Mesenchymal stem cell (in vitro differentiated cells and primary cell): Measurements from ENCODE around the gene SLF2.

Source experiments
- DNase-seq: peaks from one replicate; pipeline ENCODE4 v3.0.0-alpha.2; 2013
- H2AFZ ChIP-seq: one replicate; pipeline ENCODE4 v1.6.1; 2013; ENCODE audit warnings: low read depth, mild to moderate bottlenecking, control low read depth, inconsistent platforms, low read length, moderate library complexity
- H2AK5ac ChIP-seq: 2 replicates; pipeline ENCODE4 v1.6.1; 2013; ENCODE audit warnings: low read length, moderate library complexity, mild to moderate bottlenecking, inconsistent platforms; ENCODE audit not compliant: severe bottlenecking
- H2BK120ac ChIP-seq: one replicate; pipeline ENCODE4 v1.6.1; 2013; ENCODE audit warnings: low read depth, mild to moderate bottlenecking, inconsistent platforms, low read length, moderate library complexity
- H2BK12ac ChIP-seq, 2 experiments: one replicate each; pipeline ENCODE4 v1.6.1; 2013; ENCODE audit warnings: inconsistent platforms in 2 of 2, low read length in 2 of 2, mild to moderate bottlenecking in 2 of 2, moderate library complexity in 2 of 2, control low read depth in 1 of 2
- H2BK15ac ChIP-seq: one replicate; pipeline ENCODE4 v1.6.1; 2013; ENCODE audit warnings: mild to moderate bottlenecking, low read depth, inconsistent platforms; ENCODE audit not compliant: poor library complexity, severe bottlenecking
- H2BK5ac ChIP-seq: 2 replicates; pipeline ENCODE4 v1.6.1; 2013; ENCODE audit warnings: low read depth, mild to moderate bottlenecking, low read length, control low read depth, inconsistent platforms; ENCODE audit not compliant: poor library complexity, severe bottlenecking
- H3K14ac ChIP-seq, 2 experiments: one replicate each; pipeline ENCODE4 v1.6.1; 2013; ENCODE audit warnings: inconsistent platforms in 2 of 2, low read length in 2 of 2, control low read depth in 1 of 2, mild to moderate bottlenecking in 1 of 2, moderate library complexity in 1 of 2
- H3K18ac ChIP-seq, 2 experiments: one replicate each; pipeline ENCODE4 v1.6.1; 2013; ENCODE audit warnings: inconsistent platforms in 2 of 2, low read length in 2 of 2, control low read depth in 1 of 2, low read depth in 1 of 2, mild to moderate bottlenecking in 1 of 2
- H3K23ac ChIP-seq, 2 experiments: one replicate each; pipeline ENCODE4 v1.6.1; 2013; ENCODE audit warnings: inconsistent platforms in 2 of 2, low read length in 2 of 2, mild to moderate bottlenecking in 2 of 2, moderate library complexity in 2 of 2, control low read depth in 1 of 2
- H3K27ac ChIP-seq: 2 replicates; pipeline ENCODE4 v1.5.1; 2013; ENCODE audit warnings: mild to moderate bottlenecking, moderate library complexity, low read length, control low read depth, inconsistent platforms; ENCODE audit not compliant: poor library complexity, severe bottlenecking
- H3K27me3 ChIP-seq, 2 experiments: 2 replicates each; pipeline versions ENCODE4 v1.6.1 to v1.7.0; 2013; ENCODE audit warnings: low read length in 2 of 2, mild to moderate bottlenecking in 2 of 2, moderate library complexity in 2 of 2, control low read depth in 1 of 2, inconsistent platforms in 1 of 2; ENCODE audit not compliant: control insufficient read depth in 1 of 2, insufficient read depth in 1 of 2
- H3K36me3 ChIP-seq, 2 experiments: 2 replicates each; pipeline versions ENCODE4 v1.6.1 to v1.7.0; 2013; ENCODE audit warnings: low read length in 2 of 2, control low read depth in 1 of 2, inconsistent platforms in 1 of 2, low read depth in 1 of 2, mild to moderate bottlenecking in 1 of 2; ENCODE audit not compliant: insufficient read depth in 2 of 2, control insufficient read depth in 1 of 2
- H3K4ac ChIP-seq, 2 experiments: one replicate each; pipeline ENCODE4 v1.6.1; 2013; ENCODE audit warnings: inconsistent platforms in 2 of 2, low read length in 2 of 2, mild to moderate bottlenecking in 2 of 2, moderate library complexity in 2 of 2, control low read depth in 1 of 2, low read depth in 1 of 2
- H3K4me1 ChIP-seq: 2 replicates; pipeline ENCODE4 v1.6.1; 2013; ENCODE audit warnings: low read depth, low read length, control low read depth; ENCODE audit not compliant: control insufficient read depth, insufficient read depth
- H3K4me2 ChIP-seq: 2 replicates; pipeline ENCODE4 v1.6.1; 2013; ENCODE audit warnings: low read length, mild to moderate bottlenecking, inconsistent platforms; ENCODE audit not compliant: poor library complexity, severe bottlenecking
- H3K4me3 ChIP-seq, 2 experiments: 2 replicates each; pipeline versions ENCODE4 v1.5.1 to v1.7.0; 2013; ENCODE audit warnings: low read length in 2 of 2, mild to moderate bottlenecking in 2 of 2, control low read depth in 1 of 2, low read depth in 1 of 2; ENCODE audit not compliant: insufficient read depth in 1 of 2
- H3K79me1 ChIP-seq: replicated peaks from 2 replicates; pipeline ENCODE4 v1.6.1; 2013; ENCODE audit warnings: mild to moderate bottlenecking, control low read depth, low read length, inconsistent platforms; ENCODE audit not compliant: poor library complexity, severe bottlenecking
- H3K9ac ChIP-seq: 2 replicates; pipeline ENCODE4 v1.7.0; 2013; ENCODE audit warnings: mild to moderate bottlenecking, low read length, moderate library complexity
- H3K9me3 ChIP-seq: 2 replicates; pipeline ENCODE4 v1.7.0; 2013; ENCODE audit warnings: mild to moderate bottlenecking, low read length; ENCODE audit not compliant: control insufficient read depth
- H4K8ac ChIP-seq: one replicate; pipeline ENCODE4 v1.6.1; 2013; ENCODE audit warnings: inconsistent platforms, mild to moderate bottlenecking, low read length, moderate library complexity
- H4K91ac ChIP-seq: one replicate; pipeline ENCODE4 v1.6.1; 2013; ENCODE audit warnings: mild to moderate bottlenecking, low read length, inconsistent platforms
- WGBS: methylation state at CpG from one replicate; pipeline ENCODE4 v1.1.7; 2013; ENCODE audit warnings: mixed read lengths; 5-methylcytosine and 5-hydroxymethylcytosine counted together

The SLF2 gene

GRCh38 chr10:100979791-100980272, 67.1 kb downstream of the SLF2 start:
- Histone ChIP-seq H3K14ac (no peak overlapping the region), H4K91ac (no peak overlapping the region), H3K4me3 (no peak overlapping the region), H4K8ac (no peak overlapping the region), H3K18ac (no peak overlapping the region), H3K9ac (no peak overlapping the region), H2AFZ (no peak overlapping the region), H2BK5ac (no peak overlapping the region), H2BK120ac (no peak overlapping the region), H3K36me3 (peaks cover 46 to 60% of the 10 kb centered on the region in 2 experiments), H3K79me1 (peaks cover 8% of the 10 kb centered on the region), H3K4me1 (peaks cover 3% of the 10 kb centered on the region), H2AK5ac (no peak overlapping the region), H3K4me2 (no peak overlapping the region), H3K23ac (no peak overlapping the region), H2BK15ac (no peak overlapping the region), H2BK12ac (no peak overlapping the region), H3K4ac (no peak overlapping the region), H3K27ac (no peak overlapping the region), H3K27me3 (no peaks in the 10 kb centered on the region), H3K9me3 (no peaks in the 10 kb centered on the region)
- DNase-seq, result no peak
- 98% methylated on average over 16 of the region's 16 CpGs for WGBS

GRCh38 chr10:100980311-100980710, 67.5 kb downstream of the SLF2 start:
- 83% methylated on average over 2 of the region's 2 CpGs for WGBS
- H3K27me3 ChIP-seq, result no peaks in the 10 kb centered on the region
- H2BK15ac ChIP-seq, result no peak overlapping the region
- no peak overlapping the region for H3K23ac ChIP-seq
- H3K4me1 ChIP-seq, result peaks cover 8% of the 10 kb centered on the region
- no peak overlapping the region for H2BK5ac ChIP-seq
- peaks cover 46 to 64% of the 10 kb centered on the region in 2 experiments for H3K36me3 ChIP-seq
- no peak overlapping the region for H3K4me3 ChIP-seq
- no peak overlapping the region for H2AFZ ChIP-seq
- no peak overlapping the region for H3K9ac ChIP-seq
- H2AK5ac ChIP-seq, result no peak overlapping the region
- H3K4ac ChIP-seq, result no peak overlapping the region
- H3K14ac ChIP-seq, result no peak overlapping the region
- no peak overlapping the region for H4K8ac ChIP-seq
- peaks cover 12% of the 10 kb centered on the region for H3K79me1 ChIP-seq
- no peaks in the 10 kb centered on the region for H3K9me3 ChIP-seq
- no peak overlapping the region for H3K27ac ChIP-seq
- H3K4me2 ChIP-seq, result no peak overlapping the region
- no peak overlapping the region for H2BK12ac ChIP-seq
- H3K18ac ChIP-seq, result no peak overlapping the region
- H4K91ac ChIP-seq, result no peak overlapping the region
- H2BK120ac ChIP-seq, result no peak overlapping the region
- DNase-seq, result no peak

GRCh38 chr10:100980711-100981110, 67.9 kb downstream of the SLF2 start:
- H3K18ac ChIP-seq, result no peak overlapping the region

GRCh38 chr10:100981178-100981772, 68.5 kb downstream of the SLF2 start:
- H3K9me3 ChIP-seq, result no peaks in the 10 kb centered on the region
- no peak overlapping the region for H4K8ac ChIP-seq
- no peak overlapping the region for H3K18ac ChIP-seq
- H2BK12ac ChIP-seq, result no peak overlapping the region
- H3K14ac ChIP-seq, result no peak overlapping the region
- H2BK120ac ChIP-seq, result no peak overlapping the region
- peaks cover 56 to 64% of the 10 kb centered on the region in 2 experiments for H3K36me3 ChIP-seq
- H3K27ac ChIP-seq, result no peak overlapping the region
- peaks cover 18% of the 10 kb centered on the region for H3K79me1 ChIP-seq
- no peak overlapping the region for H3K9ac ChIP-seq
- no peak overlapping the region for H3K4ac ChIP-seq
- no peak overlapping the region for H3K23ac ChIP-seq
- H2BK15ac ChIP-seq, result no peak overlapping the region
- no peak overlapping the region for H3K4me3 ChIP-seq
- no peak overlapping the region for H4K91ac ChIP-seq
- no peaks in the 10 kb centered on the region for H3K27me3 ChIP-seq
- no peak for DNase-seq
- 83% methylated on average over 3 of the region's 5 CpGs for WGBS
- H2BK5ac ChIP-seq, result no peak overlapping the region
- H2AFZ ChIP-seq, result no peak overlapping the region
- no peak overlapping the region for H2AK5ac ChIP-seq
- peaks cover 13% of the 10 kb centered on the region for H3K4me1 ChIP-seq
- H3K4me2 ChIP-seq, result no peak overlapping the region

More at GRCh38 chr10:100980711-100981110, 67.9 kb downstream of the SLF2 start:
- WGBS, result 95% methylated on average over 7 of the region's 7 CpGs
- Histone ChIP-seq H3K79me1 (peaks cover 14% of the 10 kb centered on the region), H2BK15ac (no peak overlapping the region), H2BK120ac (no peak overlapping the region), H3K9ac (no peak overlapping the region), H3K4me2 (no peak overlapping the region), H2AK5ac (no peak overlapping the region), H3K23ac (no peak overlapping the region), H3K36me3 (peaks cover 50 to 64% of the 10 kb centered on the region in 2 experiments), H3K14ac (no peak overlapping the region), H4K8ac (no peak overlapping the region), H3K4ac (no peak overlapping the region), H3K4me1 (peaks cover 11% of the 10 kb centered on the region), H4K91ac (no peak overlapping the region), H2BK5ac (no peak overlapping the region), H2AFZ (no peak overlapping the region), H2BK12ac (no peak overlapping the region), H3K27me3 (no peaks in the 10 kb centered on the region), H3K9me3 (no peaks in the 10 kb centered on the region), H3K27ac (no peak overlapping the region), H3K4me3 (no peak overlapping the region)
- no peak for DNase-seq
